WTC11 (cell line): ENCODE data around the gene METRNL. TPM values are rescaled to one million over a fixed set of nuclear protein-coding genes. Genes with fewer than 3 reads are reported as not detected.

Experiments used
- AFF4 ChIP-seq: sonication (generic); formaldehyde crosslinking; IDR thresholded peaks from 2 replicates; pipeline ENCODE4 v1.8.1; 2023; ENCODE audit warnings: mild to moderate bottlenecking, missing genetic modification reagents, borderline replicate concordance
- CBFB ChIP-seq: sonication (generic); formaldehyde crosslinking; IDR thresholded peaks from 2 replicates; pipeline ENCODE4 v1.8.1; 2022; ENCODE audit warnings: mild to moderate bottlenecking, low read depth, missing genetic modification reagents
- CREM ChIP-seq: sonication (generic); formaldehyde crosslinking; IDR thresholded peaks from 2 replicates; pipeline ENCODE4 v1.8.1; 2022; ENCODE audit warnings: mild to moderate bottlenecking, missing genetic modification reagents, moderate library complexity
- EMX1 ChIP-seq: fragments of 250-450 bp; sonication (Bioruptor Pico); IDR thresholded peaks from 2 replicates; pipeline ENCODE4 v1.8.0; 2021; ENCODE audit warnings: mild to moderate bottlenecking
- IRF2 ChIP-seq: sonication (generic); formaldehyde crosslinking; IDR thresholded peaks from 2 replicates; pipeline ENCODE4 v1.8.0; 2022; ENCODE audit warnings: low read depth, missing genetic modification reagents, borderline replicate concordance
- NFE2L1 ChIP-seq: sonication (generic); formaldehyde crosslinking; IDR thresholded peaks from 2 replicates; pipeline ENCODE4 v1.8.1; 2023; ENCODE audit warnings: missing genetic modification reagents
- OVOL2 ChIP-seq: fragments of 250-450 bp; sonication (Bioruptor Pico); IDR thresholded peaks from 2 replicates; pipeline ENCODE4 v1.9.0; 2021; ENCODE audit warnings: mild to moderate bottlenecking, borderline replicate concordance
- SMAD4 ChIP-seq: sonication (generic); formaldehyde crosslinking; IDR thresholded peaks from 2 replicates; pipeline ENCODE4 v1.8.0; 2022; ENCODE audit warnings: mild to moderate bottlenecking, missing genetic modification reagents
- TEAD1 ChIP-seq: sonication (generic); formaldehyde crosslinking; IDR thresholded peaks from 2 replicates; pipeline ENCODE4 v1.8.0; 2022; ENCODE audit warnings: mild to moderate bottlenecking, missing genetic modification reagents
- ZBTB43 ChIP-seq: sonication (generic); formaldehyde crosslinking; IDR thresholded peaks from 2 replicates; pipeline ENCODE4 v1.8.1; 2023; ENCODE audit warnings: mild to moderate bottlenecking, missing genetic modification reagents
- ZNF121 ChIP-seq: sonication (generic); formaldehyde crosslinking; IDR thresholded peaks from 2 replicates; pipeline ENCODE4 v1.8.0; 2023; ENCODE audit warnings: missing genetic modification reagents
- ZNF138 ChIP-seq: sonication (generic); formaldehyde crosslinking; conservative IDR thresholded peaks from 2 replicates; pipeline ENCODE4 v1.8.1; 2022; ENCODE audit warnings: mild to moderate bottlenecking, moderate library complexity, missing genetic modification reagents
- ZNF263 ChIP-seq: sonication (generic); formaldehyde crosslinking; IDR thresholded peaks from 2 replicates; pipeline ENCODE4 v1.8.1; 2022; ENCODE audit warnings: low read depth, mild to moderate bottlenecking, moderate library complexity, missing genetic modification reagents
- ZNF416 ChIP-seq: fragments of 250-450 bp; sonication (Bioruptor Pico); IDR thresholded peaks from 2 replicates; pipeline ENCODE4 v1.9.0; 2021; ENCODE audit warnings: mild to moderate bottlenecking, inconsistent platforms
- ZNF423 ChIP-seq: fragments of 250-450 bp; sonication (Bioruptor Pico); IDR thresholded peaks from 2 replicates; pipeline ENCODE4 v2.1.2; 2022; ENCODE audit warnings: mild to moderate bottlenecking, moderate library complexity
- ZNF532 ChIP-seq: fragments of 250-450 bp; sonication (Bioruptor Pico); IDR thresholded peaks from 2 replicates; pipeline ENCODE4 v1.9.0; 2021; ENCODE audit warnings: mild to moderate bottlenecking, borderline replicate concordance
- total RNA-seq: library from RNA; stranded (reverse); gene quantifications from 3 replicates; pipeline ENCODE4 v1.2.3, GENCODE V29; 2021
- TF ChIP-seq, protein P1 (sequence below): sonication (generic); formaldehyde crosslinking; IDR thresholded peaks from 2 replicates; pipeline ENCODE4 v1.8.1; 2022; ENCODE audit warnings: low read depth, mild to moderate bottlenecking, moderate library complexity, missing genetic modification reagents, borderline replicate concordance
- TF ChIP-seq, protein P2 (sequence below): fragments of 250-450 bp; sonication (Bioruptor Pico); IDR thresholded peaks from 2 replicates; pipeline ENCODE4 v1.9.0; 2021; ENCODE audit warnings: mild to moderate bottlenecking
- TF ChIP-seq, protein P3 (sequence below): sonication (generic); formaldehyde crosslinking; IDR thresholded peaks from 2 replicates; pipeline ENCODE4 v1.8.0; 2022; ENCODE audit warnings: missing genetic modification reagents
- TF ChIP-seq, protein P4 (sequence below): sonication (generic); formaldehyde crosslinking; IDR thresholded peaks from 2 replicates; pipeline ENCODE4 v1.8.1; 2022; ENCODE audit warnings: mild to moderate bottlenecking, moderate library complexity, missing genetic modification reagents

METRNL gene
- total RNA-seq, 1 experiment from 2014 or later = 27.7 TPM

GRCh38 chr17:83051396-83052240, 27.8 kb upstream of the METRNL start (continued):
- TF ChIP-seq TEAD1 (CRISPR knock-in tag) (peak; percentile 82), AFF4 (CRISPR knock-in tag) (no peak), CREM (no peak), OVOL2 (no peak), CBFB (CRISPR knock-in tag) (no peak), ZNF138 (CRISPR knock-in tag) (no peak), ZNF121 (CRISPR knock-in tag) (peak; percentile 87), ZNF423 (peak; percentile 72), ZBTB43 (no peak; the same call in 1 of the 2 replicates), ZNF416 (CRISPR knock-in tag) (no peak), IRF2 (CRISPR knock-in tag) (no peak), SMAD4 (no peak), ZNF532 (CRISPR knock-in tag) (no peak), EMX1 (CRISPR knock-in tag) (no peak), NFE2L1 (no peak), ZNF263 (CRISPR knock-in tag) (no peak)
- TF ChIP-seq, protein P1, sequence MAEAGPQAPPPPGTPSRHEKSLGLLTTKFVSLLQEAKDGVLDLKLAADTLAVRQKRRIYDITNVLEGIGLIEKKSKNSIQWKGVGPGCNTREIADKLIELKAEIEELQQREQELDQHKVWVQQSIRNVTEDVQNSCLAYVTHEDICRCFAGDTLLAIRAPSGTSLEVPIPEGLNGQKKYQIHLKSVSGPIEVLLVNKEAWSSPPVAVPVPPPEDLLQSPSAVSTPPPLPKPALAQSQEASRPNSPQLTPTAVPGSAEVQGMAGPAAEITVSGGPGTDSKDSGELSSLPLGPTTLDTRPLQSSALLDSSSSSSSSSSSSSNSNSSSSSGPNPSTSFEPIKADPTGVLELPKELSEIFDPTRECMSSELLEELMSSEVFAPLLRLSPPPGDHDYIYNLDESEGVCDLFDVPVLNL (CRISPR knock-in tag) = no peak
- TF ChIP-seq, protein P2, sequence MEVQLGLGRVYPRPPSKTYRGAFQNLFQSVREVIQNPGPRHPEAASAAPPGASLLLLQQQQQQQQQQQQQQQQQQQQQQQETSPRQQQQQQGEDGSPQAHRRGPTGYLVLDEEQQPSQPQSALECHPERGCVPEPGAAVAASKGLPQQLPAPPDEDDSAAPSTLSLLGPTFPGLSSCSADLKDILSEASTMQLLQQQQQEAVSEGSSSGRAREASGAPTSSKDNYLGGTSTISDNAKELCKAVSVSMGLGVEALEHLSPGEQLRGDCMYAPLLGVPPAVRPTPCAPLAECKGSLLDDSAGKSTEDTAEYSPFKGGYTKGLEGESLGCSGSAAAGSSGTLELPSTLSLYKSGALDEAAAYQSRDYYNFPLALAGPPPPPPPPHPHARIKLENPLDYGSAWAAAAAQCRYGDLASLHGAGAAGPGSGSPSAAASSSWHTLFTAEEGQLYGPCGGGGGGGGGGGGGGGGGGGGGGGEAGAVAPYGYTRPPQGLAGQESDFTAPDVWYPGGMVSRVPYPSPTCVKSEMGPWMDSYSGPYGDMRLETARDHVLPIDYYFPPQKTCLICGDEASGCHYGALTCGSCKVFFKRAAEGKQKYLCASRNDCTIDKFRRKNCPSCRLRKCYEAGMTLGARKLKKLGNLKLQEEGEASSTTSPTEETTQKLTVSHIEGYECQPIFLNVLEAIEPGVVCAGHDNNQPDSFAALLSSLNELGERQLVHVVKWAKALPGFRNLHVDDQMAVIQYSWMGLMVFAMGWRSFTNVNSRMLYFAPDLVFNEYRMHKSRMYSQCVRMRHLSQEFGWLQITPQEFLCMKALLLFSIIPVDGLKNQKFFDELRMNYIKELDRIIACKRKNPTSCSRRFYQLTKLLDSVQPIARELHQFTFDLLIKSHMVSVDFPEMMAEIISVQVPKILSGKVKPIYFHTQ (CRISPR knock-in tag) = no peak
- TF ChIP-seq, protein P3, sequence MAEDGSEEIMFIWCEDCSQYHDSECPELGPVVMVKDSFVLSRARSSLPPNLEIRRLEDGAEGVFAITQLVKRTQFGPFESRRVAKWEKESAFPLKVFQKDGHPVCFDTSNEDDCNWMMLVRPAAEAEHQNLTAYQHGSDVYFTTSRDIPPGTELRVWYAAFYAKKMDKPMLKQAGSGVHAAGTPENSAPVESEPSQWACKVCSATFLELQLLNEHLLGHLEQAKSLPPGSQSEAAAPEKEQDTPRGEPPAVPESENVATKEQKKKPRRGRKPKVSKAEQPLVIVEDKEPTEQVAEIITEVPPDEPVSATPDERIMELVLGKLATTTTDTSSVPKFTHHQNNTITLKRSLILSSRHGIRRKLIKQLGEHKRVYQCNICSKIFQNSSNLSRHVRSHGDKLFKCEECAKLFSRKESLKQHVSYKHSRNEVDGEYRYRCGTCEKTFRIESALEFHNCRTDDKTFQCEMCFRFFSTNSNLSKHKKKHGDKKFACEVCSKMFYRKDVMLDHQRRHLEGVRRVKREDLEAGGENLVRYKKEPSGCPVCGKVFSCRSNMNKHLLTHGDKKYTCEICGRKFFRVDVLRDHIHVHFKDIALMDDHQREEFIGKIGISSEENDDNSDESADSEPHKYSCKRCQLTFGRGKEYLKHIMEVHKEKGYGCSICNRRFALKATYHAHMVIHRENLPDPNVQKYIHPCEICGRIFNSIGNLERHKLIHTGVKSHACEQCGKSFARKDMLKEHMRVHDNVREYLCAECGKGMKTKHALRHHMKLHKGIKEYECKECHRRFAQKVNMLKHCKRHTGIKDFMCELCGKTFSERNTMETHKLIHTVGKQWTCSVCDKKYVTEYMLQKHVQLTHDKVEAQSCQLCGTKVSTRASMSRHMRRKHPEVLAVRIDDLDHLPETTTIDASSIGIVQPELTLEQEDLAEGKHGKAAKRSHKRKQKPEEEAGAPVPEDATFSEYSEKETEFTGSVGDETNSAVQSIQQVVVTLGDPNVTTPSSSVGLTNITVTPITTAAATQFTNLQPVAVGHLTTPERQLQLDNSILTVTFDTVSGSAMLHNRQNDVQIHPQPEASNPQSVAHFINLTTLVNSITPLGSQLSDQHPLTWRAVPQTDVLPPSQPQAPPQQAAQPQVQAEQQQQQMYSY = no peak
- TF ChIP-seq, protein P4, sequence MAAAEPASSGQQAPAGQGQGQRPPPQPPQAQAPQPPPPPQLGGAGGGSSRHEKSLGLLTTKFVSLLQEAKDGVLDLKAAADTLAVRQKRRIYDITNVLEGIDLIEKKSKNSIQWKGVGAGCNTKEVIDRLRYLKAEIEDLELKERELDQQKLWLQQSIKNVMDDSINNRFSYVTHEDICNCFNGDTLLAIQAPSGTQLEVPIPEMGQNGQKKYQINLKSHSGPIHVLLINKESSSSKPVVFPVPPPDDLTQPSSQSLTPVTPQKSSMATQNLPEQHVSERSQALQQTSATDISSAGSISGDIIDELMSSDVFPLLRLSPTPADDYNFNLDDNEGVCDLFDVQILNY (CRISPR knock-in tag) = peak; percentile 36; the same call in 1 of the 2 replicates
